CD14-positive monocyte (primary cell): Measurements from ENCODE around the gene ARID3C. TPM values are rescaled to one million over a fixed set of nuclear protein-coding genes. Genes with fewer than 3 reads are reported as not detected.

Experiments
- DNase-seq, 3 donors: peaks; one replicate each; pipeline ENCODE4 v3.0.0-alpha.2; 2011 to 2022
- H2AFZ ChIP-seq: 2 replicates; pipeline ENCODE4 v1.6.0; 2012; ENCODE audit warnings: mild to moderate bottlenecking, low read depth, low read length, inconsistent platforms; ENCODE audit not compliant: insufficient read depth, poor library complexity, severe bottlenecking
- H3K27ac ChIP-seq, 2 donors: 1 replicate in 1 of 2; 2 replicates in 1 of 2; pipeline ENCODE4 v1.5.1; 2012 to 2013; ENCODE audit warnings: low read length in 2 of 2, control low read depth in 1 of 2, inconsistent platforms in 1 of 2, low read depth in 1 of 2, mild to moderate bottlenecking in 1 of 2
- H3K27me3 ChIP-seq, 2 donors: one replicate each; pipeline versions ENCODE4 v1.6.0 to v1.6.1; 2011 to 2013; ENCODE audit warnings: low read length in 2 of 2; ENCODE audit not compliant: control insufficient read depth in 2 of 2, insufficient read depth in 2 of 2
- H3K36me3 ChIP-seq, 2 donors: replicated peaks in 1 of 2; 1 replicate in 1 of 2; 2 replicates in 1 of 2; pipeline versions ENCODE4 v1.5.1 to v1.6.1; 2012 to 2013; ENCODE audit warnings: low read length in 2 of 2, control low read depth in 1 of 2, inconsistent platforms in 1 of 2, mild to moderate bottlenecking in 1 of 2; ENCODE audit not compliant: insufficient read depth in 2 of 2, control insufficient read depth in 1 of 2
- H3K4me1 ChIP-seq, 2 donors: 1 replicate in 1 of 2; 2 replicates in 1 of 2; pipeline versions ENCODE4 v1.5.1 to v1.6.1; 2012 to 2013; ENCODE audit warnings: low read length in 2 of 2, control low read depth in 1 of 2, inconsistent platforms in 1 of 2, mild to moderate bottlenecking in 1 of 2, moderate library complexity in 1 of 2; ENCODE audit not compliant: insufficient read depth in 2 of 2, control insufficient read depth in 1 of 2
- H3K4me2 ChIP-seq: replicated peaks from 2 replicates; pipeline ENCODE3; 2012; ENCODE audit warnings: low read length, moderate library complexity, mild to moderate bottlenecking; ENCODE audit not compliant: poor library complexity, severe bottlenecking; ENCODE audit errors: extremely low read depth
- H3K4me3 ChIP-seq, 3 experiments: fragments of 200-600 bp in 1 of 3; sonication (generic) in 1 of 3; replicated peaks in 1 of 3; 1 replicate in 2 of 3; 2 replicates in 1 of 3; pipeline ENCODE4 v1.5.1; 2011 to 2013; ENCODE audit warnings: low read length in 3 of 3, mild to moderate bottlenecking in 3 of 3, control low read depth in 2 of 3, low read depth in 2 of 3, inconsistent platforms in 1 of 3, moderate library complexity in 1 of 3
- H3K79me2 ChIP-seq: 2 replicates; pipeline ENCODE4 v1.6.0; 2012; ENCODE audit warnings: mild to moderate bottlenecking, control low read depth, inconsistent platforms, low read length, moderate library complexity; ENCODE audit not compliant: insufficient read depth
- H3K9ac ChIP-seq: 2 replicates; pipeline ENCODE4 v1.6.0; 2017; ENCODE audit warnings: low read length, mild to moderate bottlenecking; ENCODE audit not compliant: insufficient read depth, poor library complexity, severe bottlenecking
- H3K9me3 ChIP-seq, 2 donors: replicated peaks in 1 of 2; 1 replicate in 1 of 2; 2 replicates in 1 of 2; pipeline versions ENCODE4 v1.5.1 to v1.6.1; 2012 to 2013; ENCODE audit warnings: low read length in 2 of 2, control low read depth in 1 of 2; ENCODE audit not compliant: control insufficient read depth in 1 of 2, insufficient read depth in 1 of 2
- H4K20me1 ChIP-seq: 2 replicates; pipeline ENCODE4 v1.6.0; 2012; ENCODE audit warnings: mild to moderate bottlenecking, low read length, control low read depth, moderate library complexity; ENCODE audit not compliant: insufficient read depth
- H3K27ac Mint-ChIP-seq, 7 donors: one replicate each; pipeline ENCODE4 v1.8.0; 2020; ENCODE audit warnings: mild to moderate bottlenecking in 7 of 7, mixed read lengths in 7 of 7, moderate library complexity in 6 of 7, inconsistent platforms in 2 of 7
- H3K27me3 Mint-ChIP-seq, 3 donors: one replicate each; pipeline ENCODE4 v1.8.0; 2021 to 2022; ENCODE audit warnings: low read depth in 3 of 3, mild to moderate bottlenecking in 3 of 3, mixed read lengths in 3 of 3, moderate library complexity in 3 of 3, inconsistent platforms in 1 of 3
- H3K36me3 Mint-ChIP-seq, 2 donors: one replicate each; pipeline ENCODE4 v1.8.0; 2020; ENCODE audit warnings: mixed read lengths in 2 of 2, inconsistent platforms in 1 of 2, mild to moderate bottlenecking in 1 of 2
- H3K4me1 Mint-ChIP-seq: one replicate; pipeline ENCODE4 v1.8.0; 2020; ENCODE audit warnings: mild to moderate bottlenecking, mixed read lengths
- H3K4me3 Mint-ChIP-seq, 2 donors: one replicate each; pipeline ENCODE4 v1.8.0; 2020; ENCODE audit warnings: mild to moderate bottlenecking in 2 of 2, mixed read lengths in 2 of 2, moderate library complexity in 1 of 2
- H3K9me3 Mint-ChIP-seq, 7 donors: one replicate each; pipeline ENCODE4 v1.8.0; 2020 to 2022; ENCODE audit warnings: mixed read lengths in 7 of 7, mild to moderate bottlenecking in 6 of 7, moderate library complexity in 6 of 7, inconsistent platforms in 2 of 7
- CTCF ChIP-seq: fragments of 200-600 bp; IDR thresholded peaks from one replicate; pipeline ENCODE4 v1.8.0; 2022; ENCODE audit warnings: antibody characterized with exemption, mild to moderate bottlenecking
- WGBS: methylation state at CpG from one replicate; pipeline ENCODE4 v1.1.5; 2013; ENCODE audit warnings: missing lambda C conversion rate; ENCODE audit not compliant: insufficient coverage; 5-methylcytosine and 5-hydroxymethylcytosine counted together
- intact Hi-C, 2 donors: fragments of 100-400 bp; cut with micrococcal nuclease; formaldehyde crosslinking; loops; one replicate each; pipeline versions ENCODE4 v1.15.0 to v1.15.1; 2023
- polyA plus RNA-seq, 3 donors: library from polyadenylated mRNA; depleted of rRNA in 1 of 3; unstranded in 2 of 3; stranded (reverse) in 1 of 3; fragments of 300-500 nt in 2 of 3; fragments of >200 nt in 1 of 3; fragmentation: Illumina TruSeq in 2 of 3; gene quantifications; 1 replicate in 2 of 3; 2 replicates in 1 of 3; pipeline ENCODE4 v1.2.3, GENCODE V29; 2012 to 2021
- small RNA-seq: library from RNA; depleted of rRNA; stranded (forward); fragments of <200 nt; gene quantifications from one replicate; pipeline ENCODE3, GENCODE V24; 2012; ENCODE audit warnings: low read depth; ENCODE audit not compliant: insufficient read length

The ARID3C gene
- polyA plus RNA-seq, 3 donors = not detected

DNA sequence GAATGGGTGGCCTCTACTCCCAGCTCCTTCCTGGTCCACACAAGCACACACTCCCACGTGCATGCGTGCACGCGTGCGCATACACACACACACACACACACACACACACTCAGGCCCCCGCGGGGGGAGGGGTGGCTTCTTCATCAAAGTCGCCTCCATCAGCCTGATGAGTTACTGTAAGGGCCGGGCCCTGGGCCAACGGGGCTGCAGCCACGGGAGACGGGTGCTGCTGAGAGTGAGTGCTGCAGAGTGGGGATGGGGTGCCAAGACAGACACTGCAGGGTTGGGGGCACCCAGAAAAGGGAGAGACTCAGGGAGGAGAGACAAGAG lies 57.4 kb downstream of the ARID3C start:
- Histone ChIP-seq H3K4me3 (no peak overlapping the region), H3K9me3 (peaks cover 0 to 3% of the 10 kb centered on the region in 2 donors), H3K9ac (no peak overlapping the region), H3K27ac (no peak overlapping the region), H3K4me2 (no peak overlapping the region), H3K36me3 (no peaks in the 10 kb centered on the region), H3K79me2 (no peaks in the 10 kb centered on the region), H3K27me3 (peaks cover 2 to 13% of the 10 kb centered on the region in 2 donors), H4K20me1 (no peaks in the 10 kb centered on the region), H3K4me1 (no peaks in the 10 kb centered on the region), H2AFZ (no peak overlapping the region)
- intact Hi-C loops = no loop called here
- Mint-ChIP-seq H3K9me3 (peaks cover 0 to 2% (median 0%) of the 10 kb centered on the region in 7 donors), H3K27ac (no peak overlapping the region), H3K4me1 (no peaks in the 10 kb centered on the region), H3K4me3 (no peak overlapping the region), H3K36me3 (no peaks in the 10 kb centered on the region), H3K27me3 (peaks cover 29 to 36% (median 30%) of the 10 kb centered on the region in 3 donors)
- WGBS = 78% methylated on average over 3 of the region's 12 CpGs
- DNase-seq = no peak
- no peak for TF ChIP-seq CTCF

Small RNA genes lying within 50 kb of the gene (small RNA-seq; reads per million reads assigned to genes)
- not detected for gene CCL27

Other genes starting within 250 kb of the ARID3C start
- 10 to 100 TPM in 1 of 3 donors, 1 to 10 TPM in 1, under 1 TPM in 1; 0.61 to 15.3 (median 1.2) TPM for gene FAM219A, start 170.5 kb downstream of the ARID3C start, polyA plus RNA-seq
- not detected for gene DNAI1, start 170.3 kb downstream of the ARID3C start, polyA plus RNA-seq
- 1 to 10 TPM; 2.3 to 3.2 (median 2.7) TPM for gene ENHO, start 106.1 kb downstream of the ARID3C start, polyA plus RNA-seq
- not detected for gene CNTFR, start 39.3 kb downstream of the ARID3C start, polyA plus RNA-seq
- 10 to 100 TPM; 20.1 to 42.3 (median 39.4) TPM for gene RPP25L, start 17.0 kb downstream of the ARID3C start, polyA plus RNA-seq
- gene DCTN3, start 8.6 kb downstream of the ARID3C start, polyA plus RNA-seq = 100 to 1,000 TPM; 120 to 174 (median 143) TPM
- 10 to 100 TPM; 26.6 to 59.6 (median 49.5) TPM for gene SIGMAR1, start 8.7 kb upstream of the ARID3C start, polyA plus RNA-seq
- 100 to 1,000 TPM in 1 of 3 donors, 10 to 100 TPM in 2; 25.6 to 103 (median 26.9) TPM for gene GALT, start 17.6 kb upstream of the ARID3C start, polyA plus RNA-seq
- gene IL11RA, start 23.1 kb upstream of the ARID3C start, polyA plus RNA-seq = 10 to 100 TPM in 1 of 3 donors, 1 to 10 TPM in 2; 2.8 to 39.1 (median 4.1) TPM
- not detected for gene CCL27, start 33.6 kb upstream of the ARID3C start, polyA plus RNA-seq
- under 1 TPM in 1 of 3 donors, not detected in 2; 0.21 TPM for gene CCL19, start 62.2 kb upstream of the ARID3C start, polyA plus RNA-seq
- not detected for gene CCL21, start 81.1 kb upstream of the ARID3C start, polyA plus RNA-seq